Measurements from ENCODE around the gene SUGCT. TPM values are rescaled to one million over a fixed set of nuclear protein-coding genes. Genes with fewer than 3 reads are reported as not detected.
"Not testable (repeated sequence)": the region's sequence is repeated elsewhere in the genome, so short reads cannot be mapped to it uniquely, and the experiment has no call there.

Gene SUGCT
- total RNA-seq, 2 experiments from 2014 or later = not detected

DNA sequence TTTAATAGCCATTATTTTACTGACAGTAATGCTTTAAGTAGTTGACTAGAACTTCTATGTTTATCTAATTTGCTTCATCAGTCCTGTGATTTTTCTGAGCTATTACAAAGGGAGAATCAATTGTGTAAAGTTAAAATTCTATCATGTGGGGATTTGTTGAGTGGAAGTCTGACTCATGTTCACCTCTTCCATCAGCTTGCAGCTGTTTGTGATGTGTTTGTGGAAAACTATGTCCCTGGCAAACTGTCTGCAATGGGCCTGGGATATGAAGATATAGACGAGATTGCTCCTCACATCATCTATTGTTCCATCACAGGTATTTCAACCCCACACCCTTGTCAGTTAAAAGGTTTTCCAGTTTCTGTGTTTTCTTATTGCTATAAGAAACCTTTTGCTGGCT is 59.9 kb downstream of the SUGCT start:
- no peaks in the 10 kb centered on the region for H3K9me3 Mint-ChIP-seq

DNA sequence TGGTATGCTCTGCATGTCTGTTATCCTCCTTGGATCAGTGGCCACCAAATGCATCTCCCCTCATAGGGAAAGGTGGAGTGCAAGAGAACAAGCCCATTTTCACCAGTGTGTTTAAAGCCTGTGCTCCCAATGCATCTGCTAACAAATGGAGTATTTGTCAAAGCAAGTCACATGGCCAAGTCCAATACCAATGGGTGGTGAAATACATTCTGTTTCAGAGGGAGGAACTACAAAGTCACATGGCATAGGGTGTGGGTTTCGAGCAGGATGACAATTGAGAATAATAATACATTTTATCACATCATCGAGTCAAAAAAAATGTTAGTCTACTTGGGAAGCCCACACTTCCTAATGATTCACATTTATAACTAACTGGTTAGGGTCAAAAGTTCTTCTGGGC is 62.7 kb downstream of the SUGCT start:
- DNase-seq = no peak
- CTCF ChIA-PET = no interaction called here
- POLR2A ChIA-PET = no interaction called here
- Mint-ChIP-seq H3K36me3 (ENCODE audit: low read depth) (no peaks in the 10 kb centered on the region), H3K27me3 (peaks cover 1% of the 10 kb centered on the region), H3K4me3 (no peak overlapping the region), H3K4me1 (no peaks in the 10 kb centered on the region), H3K27ac (no peak overlapping the region), H3K9me3 (no peaks in the 10 kb centered on the region)

More for the DNA sequence above, 59.9 kb downstream of the SUGCT start:
- H3K27ac Mint-ChIP-seq = no peak overlapping the region
- H3K36me3 Mint-ChIP-seq (ENCODE audit: low read depth) = no peaks in the 10 kb centered on the region
- no peaks in the 10 kb centered on the region for H3K4me1 Mint-ChIP-seq
- no peak overlapping the region for H3K4me3 Mint-ChIP-seq
- POLR2A ChIA-PET = no interaction called here
- DNase-seq = no peak
- no peaks in the 10 kb centered on the region for H3K27me3 Mint-ChIP-seq
- CTCF ChIA-PET = interaction anchor here (0.6 kb wide), 1 partner anchor 167 kb away, joined by 5 read pairs; no protein-coding TSS in a partner anchor

DNA sequence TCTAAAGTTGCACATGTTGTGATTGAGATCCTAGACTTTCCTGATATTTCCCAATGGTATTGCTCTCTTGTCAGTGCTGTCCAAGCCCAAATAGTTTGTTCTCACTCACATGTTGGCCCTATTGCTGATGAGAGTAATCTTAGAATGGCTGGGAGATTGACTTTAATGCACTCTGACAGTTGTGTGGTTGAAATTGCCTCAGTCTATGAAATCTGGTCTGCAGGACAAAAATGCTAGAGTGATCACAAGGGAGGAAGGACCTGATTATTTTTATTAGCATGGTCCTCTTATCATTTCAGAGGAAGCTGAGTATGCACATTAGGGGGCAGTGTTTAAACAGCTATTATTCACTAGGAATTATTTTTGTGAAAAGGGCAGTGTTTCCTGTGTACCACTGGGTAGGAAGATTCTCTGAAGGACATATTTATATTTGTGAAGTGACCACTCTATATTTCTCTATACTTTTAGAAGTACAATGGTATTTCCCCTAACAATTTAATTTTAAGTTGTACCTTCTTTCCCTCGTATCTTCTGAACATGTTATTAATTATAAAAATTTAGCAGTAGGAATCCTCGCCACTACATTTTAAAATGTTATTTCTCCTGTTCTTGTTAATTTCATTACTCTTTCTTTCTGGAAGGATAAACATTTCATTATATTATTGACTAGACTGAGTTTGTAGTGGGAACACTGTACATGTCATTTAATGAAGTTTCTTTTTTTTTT is 64.4 kb downstream of the SUGCT start:
- CTCF ChIA-PET = no interaction called here
- no peak for DNase-seq
- Mint-ChIP-seq H3K9me3 (no peaks in the 10 kb centered on the region), H3K27me3 (peaks cover 1% of the 10 kb centered on the region), H3K36me3 (ENCODE audit: low read depth) (no peaks in the 10 kb centered on the region), H3K4me1 (no peaks in the 10 kb centered on the region), H3K27ac (no peak overlapping the region), H3K4me3 (no peak overlapping the region)
- POLR2A ChIA-PET = no interaction called here

GRCh38 chr7:40200791-40201190 is 66.0 kb downstream of the SUGCT start:
- no peaks in the 10 kb centered on the region for H3K4me1 Mint-ChIP-seq
- DNase-seq = no peak
- ChIA-PET POLR2A (no interaction called here), CTCF (no interaction called here)
- H3K27ac Mint-ChIP-seq = no peak overlapping the region
- H3K36me3 Mint-ChIP-seq (ENCODE audit: low read depth) = no peaks in the 10 kb centered on the region
- no peaks in the 10 kb centered on the region for H3K9me3 Mint-ChIP-seq
- no peak overlapping the region for H3K4me3 Mint-ChIP-seq
- H3K27me3 Mint-ChIP-seq = peaks cover 1% of the 10 kb centered on the region

GRCh38 chr7:40202851-40203250 is 68.0 kb downstream of the SUGCT start:
- H3K9me3 Mint-ChIP-seq = no peaks in the 10 kb centered on the region
- DNase-seq = no peak
- no peaks in the 10 kb centered on the region for H3K36me3 Mint-ChIP-seq (ENCODE audit: low read depth)
- ChIA-PET POLR2A (no interaction called here), CTCF (no interaction called here)
- no peaks in the 10 kb centered on the region for H3K4me1 Mint-ChIP-seq
- H3K4me3 Mint-ChIP-seq = no peak overlapping the region
- H3K27ac Mint-ChIP-seq = no peak overlapping the region
- peaks cover 1% of the 10 kb centered on the region for H3K27me3 Mint-ChIP-seq

- no peaks in the 10 kb centered on the region for H3K9me3 Mint-ChIP-seq
- no peak overlapping the region for H3K27ac Mint-ChIP-seq
- POLR2A ChIA-PET = no interaction called here
- no peaks in the 10 kb centered on the region for H3K36me3 Mint-ChIP-seq (ENCODE audit: low read depth)
- CTCF ChIA-PET = no interaction called here
- H3K4me3 Mint-ChIP-seq = no peak overlapping the region
- no peak for DNase-seq
- H3K4me1 Mint-ChIP-seq = no peaks in the 10 kb centered on the region
- peaks cover 1% of the 10 kb centered on the region for H3K27me3 Mint-ChIP-seq
These were observed 69.8 kb downstream of the SUGCT start for GRCh38 chr7:40204581-40204980.

DNA sequence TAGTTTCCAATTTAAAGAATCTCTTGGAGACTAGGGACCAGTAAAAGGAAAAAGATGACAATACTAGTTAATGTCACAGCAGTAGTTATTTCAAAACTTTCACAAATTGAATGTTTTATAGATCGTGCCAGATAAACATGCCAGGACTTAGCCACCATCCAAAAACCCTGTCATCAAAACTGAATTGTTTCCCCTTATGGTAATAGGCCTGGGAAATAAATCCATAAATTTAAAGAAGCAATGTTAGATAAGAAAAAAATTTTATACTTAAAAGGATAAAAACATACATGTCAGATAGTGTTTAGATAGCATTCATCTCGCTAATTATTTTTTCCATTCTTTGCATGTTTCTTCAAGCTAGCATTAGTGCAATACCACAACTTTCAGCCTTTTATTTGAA is 71.2 kb downstream of the SUGCT start:
- H3K4me1 Mint-ChIP-seq = no peaks in the 10 kb centered on the region
- H3K36me3 Mint-ChIP-seq (ENCODE audit: low read depth) = no peaks in the 10 kb centered on the region
- H3K27ac Mint-ChIP-seq = no peak overlapping the region
- peaks cover 1% of the 10 kb centered on the region for H3K27me3 Mint-ChIP-seq
- H3K9me3 Mint-ChIP-seq = no peaks in the 10 kb centered on the region
- H3K4me3 Mint-ChIP-seq = no peak overlapping the region
- no peak for DNase-seq
- ChIA-PET CTCF (no interaction called here), POLR2A (no interaction called here)

- H3K4me1 Mint-ChIP-seq = no peaks in the 10 kb centered on the region
- DNase-seq = no peak
These were observed 76.6 kb downstream of the SUGCT start for GRCh38 chr7:40211276-40212003.

DNA sequence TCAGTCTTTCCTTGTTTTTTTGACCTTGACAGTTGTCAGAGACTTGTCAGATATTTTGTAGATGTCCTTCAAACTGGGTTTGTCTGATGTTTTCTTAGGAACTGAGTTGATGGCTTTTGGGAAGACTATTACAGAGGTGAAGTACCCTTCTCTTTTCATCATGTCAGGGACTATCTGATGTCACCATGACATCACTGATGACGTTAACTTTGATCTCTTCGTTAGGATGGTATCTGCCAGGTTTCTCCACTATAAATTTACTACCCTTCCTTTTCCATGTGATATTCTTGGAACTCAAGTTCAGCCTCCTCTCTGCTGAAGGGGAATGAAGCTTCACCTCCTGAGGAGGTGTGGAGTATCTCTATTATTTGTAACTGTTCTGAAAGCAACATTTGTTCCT is 78.5 kb downstream of the SUGCT start:
- H3K36me3 Mint-ChIP-seq (ENCODE audit: low read depth) = no peaks in the 10 kb centered on the region

More at GRCh38 chr7:40211276-40212003, 76.6 kb downstream of the SUGCT start:
- Mint-ChIP-seq H3K9me3 (no peaks in the 10 kb centered on the region), H3K27ac (no peak overlapping the region), H3K36me3 (ENCODE audit: low read depth) (no peaks in the 10 kb centered on the region), H3K27me3 (no peaks in the 10 kb centered on the region), H3K4me3 (no peak overlapping the region)
- ChIA-PET POLR2A (no interaction called here), CTCF (interaction anchor here (0.9 kb wide), 1 partner anchor 21 kb away, joined by 3 read pairs; no protein-coding TSS in a partner anchor)

GRCh38 chr7:40213856-40214255 is 79.1 kb downstream of the SUGCT start:
- H3K4me3 Mint-ChIP-seq = no peak overlapping the region
- H3K27ac Mint-ChIP-seq = no peak overlapping the region
- CTCF ChIA-PET = no interaction called here

More for the DNA sequence above, 78.5 kb downstream of the SUGCT start:
- no peak for DNase-seq
- Mint-ChIP-seq H3K27ac (no peak overlapping the region), H3K4me3 (no peak overlapping the region), H3K4me1 (no peaks in the 10 kb centered on the region), H3K27me3 (no peaks in the 10 kb centered on the region), H3K9me3 (no peaks in the 10 kb centered on the region)
- CTCF ChIA-PET = no interaction called here
- POLR2A ChIA-PET = no interaction called here

GRCh38 chr7:40218612-40219011 is 83.8 kb downstream of the SUGCT start:
- H3K4me1 Mint-ChIP-seq; POLR2A ChIA-PET; H3K27ac Mint-ChIP-seq; H3K9me3 Mint-ChIP-seq; H3K4me3 Mint-ChIP-seq; H3K27me3 Mint-ChIP-seq; CTCF ChIA-PET; DNase-seq; H3K36me3 Mint-ChIP-seq (ENCODE audit: low read depth): not testable (repeated sequence)

More at GRCh38 chr7:40213856-40214255, 79.1 kb downstream of the SUGCT start:
- H3K4me1 Mint-ChIP-seq = no peaks in the 10 kb centered on the region
- H3K9me3 Mint-ChIP-seq = no peaks in the 10 kb centered on the region
- POLR2A ChIA-PET = no interaction called here
- no peaks in the 10 kb centered on the region for H3K36me3 Mint-ChIP-seq (ENCODE audit: low read depth)
- no peak for DNase-seq
- H3K27me3 Mint-ChIP-seq = no peaks in the 10 kb centered on the region

GRCh38 chr7:40219917-40220316 is 85.1 kb downstream of the SUGCT start:
- no peaks in the 10 kb centered on the region for H3K36me3 Mint-ChIP-seq (ENCODE audit: low read depth)
- no peak for DNase-seq
- ChIA-PET CTCF (no interaction called here), POLR2A (no interaction called here)
- H3K4me3 Mint-ChIP-seq = no peak overlapping the region
- H3K27ac Mint-ChIP-seq = no peak overlapping the region
- no peaks in the 10 kb centered on the region for H3K27me3 Mint-ChIP-seq
- H3K4me1 Mint-ChIP-seq = no peaks in the 10 kb centered on the region
- H3K9me3 Mint-ChIP-seq = no peaks in the 10 kb centered on the region

DNA sequence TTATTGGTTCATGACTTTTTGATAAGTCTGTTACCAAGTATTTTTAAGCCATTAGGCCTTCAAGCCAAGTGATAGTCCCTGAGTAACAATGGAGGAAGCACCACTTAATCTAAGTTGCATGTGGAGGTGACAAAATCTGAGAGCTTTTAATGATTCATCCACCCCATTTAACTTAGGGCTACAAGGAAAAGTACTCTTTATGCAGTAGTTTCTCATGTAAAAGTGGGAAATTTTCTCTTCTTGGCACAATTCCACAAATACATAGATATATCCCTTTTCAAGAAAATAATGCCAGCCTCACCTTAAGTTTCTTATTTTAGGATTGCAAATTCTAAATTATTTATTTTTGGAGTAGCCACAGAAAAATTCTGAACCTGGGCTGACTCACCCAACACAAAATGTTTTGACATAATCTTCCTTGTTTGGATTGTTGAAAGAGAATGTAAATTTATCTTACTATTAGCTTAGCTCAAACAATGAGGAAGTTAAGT is 85.7 kb downstream of the SUGCT start:
- H3K27ac Mint-ChIP-seq = no peak overlapping the region
- no peaks in the 10 kb centered on the region for H3K9me3 Mint-ChIP-seq
- CTCF ChIA-PET = no interaction called here
- no peaks in the 10 kb centered on the region for H3K36me3 Mint-ChIP-seq (ENCODE audit: low read depth)
- no peak overlapping the region for H3K4me3 Mint-ChIP-seq
- no peak for DNase-seq
- POLR2A ChIA-PET = no interaction called here
- H3K27me3 Mint-ChIP-seq = no peaks in the 10 kb centered on the region
- no peaks in the 10 kb centered on the region for H3K4me1 Mint-ChIP-seq

DNA sequence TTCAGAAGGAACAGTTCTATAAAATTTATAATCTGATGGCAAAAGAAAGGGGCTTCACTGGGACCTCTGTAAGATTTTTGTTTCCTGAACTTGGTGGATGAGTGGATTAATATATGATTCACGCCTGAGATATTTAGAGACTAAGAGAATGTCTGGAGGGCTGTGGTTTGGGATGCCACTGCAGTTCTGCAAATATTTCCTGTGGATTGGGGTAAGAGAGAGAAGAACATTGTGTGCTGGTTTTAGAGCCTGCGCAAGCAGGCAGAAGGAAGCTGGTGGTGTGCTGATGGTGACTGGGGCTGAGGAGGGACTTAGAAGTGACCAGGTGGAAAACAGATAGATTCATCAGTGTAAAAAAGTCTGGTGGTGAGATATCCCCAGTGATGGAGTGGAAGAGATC is 87.0 kb downstream of the SUGCT start:
- Mint-ChIP-seq H3K36me3 (ENCODE audit: low read depth) (no peaks in the 10 kb centered on the region), H3K4me1 (no peaks in the 10 kb centered on the region), H3K4me3 (no peak overlapping the region), H3K9me3 (no peaks in the 10 kb centered on the region), H3K27ac (no peak overlapping the region), H3K27me3 (no peaks in the 10 kb centered on the region)
- no peak for DNase-seq
- ChIA-PET CTCF (interaction anchor here (1.5 kb wide), 1 partner anchor 11 kb away, joined by 5 read pairs; no protein-coding TSS in a partner anchor), POLR2A (no interaction called here)

Measured in activated CD4-positive, alpha-beta memory T cell treated with anti-CD3 and anti-CD28 coated beads, Interleukin-2, amount 10 ng/mL, durations not matched to agents 7 days and 5 days (primary cell).